Measurements from ENCODE around the gene TRIAP1.

- TF ChIP-seq EZH2 (IDR thresholded peaks at IDR 0.05; ENCODE audit: borderline replicate concordance): no peak
- TF ChIP-seq, protein P1, sequence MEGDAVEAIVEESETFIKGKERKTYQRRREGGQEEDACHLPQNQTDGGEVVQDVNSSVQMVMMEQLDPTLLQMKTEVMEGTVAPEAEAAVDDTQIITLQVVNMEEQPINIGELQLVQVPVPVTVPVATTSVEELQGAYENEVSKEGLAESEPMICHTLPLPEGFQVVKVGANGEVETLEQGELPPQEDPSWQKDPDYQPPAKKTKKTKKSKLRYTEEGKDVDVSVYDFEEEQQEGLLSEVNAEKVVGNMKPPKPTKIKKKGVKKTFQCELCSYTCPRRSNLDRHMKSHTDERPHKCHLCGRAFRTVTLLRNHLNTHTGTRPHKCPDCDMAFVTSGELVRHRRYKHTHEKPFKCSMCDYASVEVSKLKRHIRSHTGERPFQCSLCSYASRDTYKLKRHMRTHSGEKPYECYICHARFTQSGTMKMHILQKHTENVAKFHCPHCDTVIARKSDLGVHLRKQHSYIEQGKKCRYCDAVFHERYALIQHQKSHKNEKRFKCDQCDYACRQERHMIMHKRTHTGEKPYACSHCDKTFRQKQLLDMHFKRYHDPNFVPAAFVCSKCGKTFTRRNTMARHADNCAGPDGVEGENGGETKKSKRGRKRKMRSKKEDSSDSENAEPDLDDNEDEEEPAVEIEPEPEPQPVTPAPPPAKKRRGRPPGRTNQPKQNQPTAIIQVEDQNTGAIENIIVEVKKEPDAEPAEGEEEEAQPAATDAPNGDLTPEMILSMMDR (IDR thresholded peaks at IDR 0.05; ENCODE audit: poor library complexity): peak; percentile 53
Observed at GRCh38 chr12:120466560-120467315, 20.6 kb upstream of the TRIAP1 start.
